ENCODE results near the gene ERP27.

The ERP27 gene

GRCh38 chr12:14937014-14937413, 1.3 kb downstream of the ERP27 start:
- DNase-seq (ENCODE audit: low spot score) (no peak), FAIRE-seq (no peak)

- DNase-seq (ENCODE audit: low spot score) (no peak), FAIRE-seq (no peak)
Measured at GRCh38 chr12:14936224-14936861, 2.0 kb downstream of the ERP27 start.

- DNase-seq (ENCODE audit: low spot score) (no peak), FAIRE-seq (no peak)
Measured at GRCh38 chr12:14935031-14935430, 3.3 kb downstream of the ERP27 start.

GRCh38 chr12:14934511-14934910, 3.8 kb downstream of the ERP27 start:
- FAIRE-seq (peak; percentile 35), DNase-seq (ENCODE audit: low spot score) (no peak)

GRCh38 chr12:14931791-14932560, 6.4 kb downstream of the ERP27 start:
- FAIRE-seq (no peak), DNase-seq (ENCODE audit: low spot score) (no peak)

GRCh38 chr12:14931359-14931758, 7.0 kb downstream of the ERP27 start:
- no peak for DNase-seq (ENCODE audit: low spot score)
- FAIRE-seq: no peak

- DNase-seq (ENCODE audit: low spot score) (no peak), FAIRE-seq (no peak)
Measured at GRCh38 chr12:14930299-14930698, 8.0 kb downstream of the ERP27 start.

GRCh38 chr12:14928931-14929330, 9.4 kb downstream of the ERP27 start:
- no peak for FAIRE-seq
- no peak for DNase-seq (ENCODE audit: low spot score)

GRCh38 chr12:14927267-14927666, 11.1 kb downstream of the ERP27 start:
- FAIRE-seq: no peak

GRCh38 chr12:14924541-14924940, 13.8 kb downstream of the ERP27 start:
- DNase-seq (ENCODE audit: low spot score) (no peak), FAIRE-seq (no peak)

More at GRCh38 chr12:14927267-14927666, 11.1 kb downstream of the ERP27 start:
- no peak for DNase-seq (ENCODE audit: low spot score)

GRCh38 chr12:14923944-14924343, 14.4 kb downstream of the ERP27 start:
- FAIRE-seq (no peak), DNase-seq (ENCODE audit: low spot score) (no peak)

GRCh38 chr12:14921218-14921617, 17.1 kb downstream of the ERP27 start:
- FAIRE-seq (no peak), DNase-seq (ENCODE audit: low spot score) (no peak)

GRCh38 chr12:14920475-14921126, 17.7 kb downstream of the ERP27 start:
- no peak for DNase-seq (ENCODE audit: low spot score)
- peak; percentile 81 for FAIRE-seq

GRCh38 chr12:14919455-14919854, 18.9 kb downstream of the ERP27 start:
- no peak for FAIRE-seq

GRCh38 chr12:14915736-14916135, 22.6 kb downstream of the ERP27 start:
- FAIRE-seq (peak; percentile 84), DNase-seq (ENCODE audit: low spot score) (no peak)

More at GRCh38 chr12:14919455-14919854, 18.9 kb downstream of the ERP27 start:
- DNase-seq (ENCODE audit: low spot score): no peak

- DNase-seq (ENCODE audit: low spot score) (peak; percentile 71), FAIRE-seq (no peak)
Measured at GRCh38 chr12:14913381-14913781, 25.0 kb downstream of the ERP27 start.

- DNase-seq (ENCODE audit: low spot score) (no peak), FAIRE-seq (peak; percentile 80)
Measured at GRCh38 chr12:14911131-14911530, 27.2 kb downstream of the ERP27 start.

- FAIRE-seq (peak; percentile 13), DNase-seq (ENCODE audit: low spot score) (peak; percentile 64)
Measured at GRCh38 chr12:14910090-14910915, 28.0 kb downstream of the ERP27 start.

GRCh38 chr12:14907953-14908352, 30.4 kb downstream of the ERP27 start:
- FAIRE-seq (no peak), DNase-seq (ENCODE audit: low spot score) (no peak)

- DNase-seq (ENCODE audit: low spot score) (no peak), FAIRE-seq (no peak)
Measured at GRCh38 chr12:14906114-14906513, 32.2 kb downstream of the ERP27 start.

- DNase-seq (ENCODE audit: low spot score): no peak
- no peak for FAIRE-seq
Measured at GRCh38 chr12:14905269-14906004, 32.9 kb downstream of the ERP27 start.
